PC-3 (cell line): Measurements from ENCODE around the gene DNAAF2. TPM values are rescaled to one million over a fixed set of nuclear protein-coding genes. Genes with fewer than 3 reads are reported as not detected.

Experiments used
- ATAC-seq: fragments of 200-7000 bp; cut with Tn5 transposase; 2 replicates; pipeline ENCODE4 v1.9.1; 2020; ENCODE audit warnings: mild to moderate bottlenecking, moderate library complexity
- BruUV-seq: library from RNA; stranded (reverse); fragments of 400-500 nt; replicated peaks from 2 replicates; lab custom pipeline; 2021; lab: Mats Ljungman, UMichigan
- CTCF ChIA-PET: fragments of 300-600 bp; sonication (Branson Sonifier 250); formaldehyde crosslinking; loops from one replicate; lab custom pipeline; 2022; ENCODE audit warnings: antibody characterized with exemption; lab: Charles Lee
- POLR2A ChIA-PET: fragments of 300-600 bp; sonication (Branson Sonifier 250); formaldehyde crosslinking; loops from one replicate; lab custom pipeline; 2022; ENCODE audit warnings: antibody characterized with exemption; ENCODE audit not compliant: unreplicated experiment; lab: Charles Lee
- DNase-seq: peaks from one replicate; pipeline ENCODE4 v3.0.0-alpha.2; 2015
- H2AFZ ChIP-seq: fragments of 300-600 bp; sonication (generic); 2 replicates; pipeline ENCODE4 v1.6.0; 2016; ENCODE audit warnings: antibody characterized with exemption, low read length
- H3F3A ChIP-seq: fragments of 300-600 bp; sonication (generic); one replicate; pipeline ENCODE4 v1.6.0; 2017; ENCODE audit warnings: antibody characterized with exemption, low read length, control low read depth, mild to moderate bottlenecking; ENCODE audit not compliant: unreplicated experiment
- H3K27ac ChIP-seq: fragments of 300-600 bp; sonication (generic); 2 replicates; pipeline ENCODE4 v1.5.1; 2016; ENCODE audit warnings: mild to moderate bottlenecking, low read length
- H3K27me3 ChIP-seq: fragments of 300-600 bp; sonication (generic); 2 replicates; pipeline ENCODE4 v1.6.1; 2016; ENCODE audit warnings: low read length, mixed read lengths
- H3K36me3 ChIP-seq: fragments of 300-600 bp; sonication (generic); 2 replicates; pipeline ENCODE4 v1.6.1; 2016; ENCODE audit warnings: low read depth, mixed run types, low read length, mixed read lengths
- H3K4me1 ChIP-seq: fragments of 300-600 bp; sonication (generic); 2 replicates; pipeline ENCODE4 v1.5.1; 2016; ENCODE audit warnings: low read length; ENCODE audit not compliant: insufficient read depth
- H3K4me2 ChIP-seq: fragments of 300-600 bp; sonication (generic); 2 replicates; pipeline ENCODE4 v1.6.0; 2016; ENCODE audit warnings: low read length
- H3K4me3 ChIP-seq: fragments of 300-600 bp; sonication (generic); 2 replicates; pipeline ENCODE4 v1.5.1; 2016; ENCODE audit warnings: mild to moderate bottlenecking, low read length, mixed read lengths
- H3K79me2 ChIP-seq: fragments of 300-600 bp; sonication (generic); 2 replicates; pipeline ENCODE4 v1.6.1; 2017; ENCODE audit warnings: low read length, mixed read lengths
- H3K9ac ChIP-seq: fragments of 300-600 bp; sonication (generic); 2 replicates; pipeline ENCODE4 v1.6.0; 2016; ENCODE audit warnings: mild to moderate bottlenecking, low read length
- H3K9me2 ChIP-seq: fragments of 300-600 bp; sonication (generic); replicated peaks from 2 replicates; pipeline ENCODE4 v1.6.1; 2016; ENCODE audit warnings: mixed run types, low read length, mixed read lengths
- H3K9me3 ChIP-seq: fragments of 300-600 bp; sonication (generic); 2 replicates; pipeline ENCODE4 v1.6.1; 2016; ENCODE audit warnings: low read length, mixed read lengths
- H4K20me1 ChIP-seq: fragments of 300-600 bp; sonication (generic); 2 replicates; pipeline ENCODE4 v1.6.1; 2016; ENCODE audit warnings: low read length, mixed read lengths
- CTCF ChIP-seq: fragments of 300-600 bp; sonication (generic); conservative IDR thresholded peaks from 2 replicates; pipeline ENCODE4 v1.5.1; 2017; ENCODE audit warnings: antibody characterized with exemption, low read depth, mild to moderate bottlenecking, low read length
- EZH2 ChIP-seq: fragments of 300-600 bp; sonication (generic); IDR thresholded peaks from one replicate; pipeline ENCODE4 v1.6.1; 2017; ENCODE audit warnings: antibody characterized with exemption, mild to moderate bottlenecking, low read length; ENCODE audit not compliant: unreplicated experiment
- EZH2phosphoT487 ChIP-seq: fragments of 300-600 bp; sonication (generic); IDR thresholded peaks from 2 replicates; pipeline ENCODE4 v1.6.1; 2018; ENCODE audit warnings: mild to moderate bottlenecking, antibody characterized with exemption, low read length, borderline replicate concordance
- intact Hi-C: fragments of 100-400 bp; cut with micrococcal nuclease; formaldehyde crosslinking; loops from 2 replicates; pipeline ENCODE4 v1.9.0; 2023
- total RNA-seq: library from RNA; depleted of rRNA; stranded (reverse); fragments of >200 nt; gene quantifications from 2 replicates; pipeline ENCODE4 v1.2.3, GENCODE V29; 2014

The DNAAF2 gene
- total RNA-seq, 1 experiment from 2014 or later = 23.2 TPM

- intact Hi-C loops = loop anchor here (2.0 to 5.0 kb wide), 2 partner anchors 68 to 161 kb away; partner anchors contain the start of gene KLHDC1
- Histone ChIP-seq H3K9me3 (no peaks in the 10 kb centered on the region), H3F3A (peaks cover 5% of the 10 kb centered on the region), H3K27me3 (no peaks in the 10 kb centered on the region), H3K36me3 (peaks cover 8% of the 10 kb centered on the region; the same call in 1 of the 2 replicates), H3K79me2 (peaks cover 88% of the 10 kb centered on the region), H3K4me3 (peak overlapping the region; percentile 92), H4K20me1 (peaks cover 23% of the 10 kb centered on the region), H3K4me2 (peak overlapping the region; percentile 96), H3K9me2 (no peaks in the 10 kb centered on the region), H3K4me1 (peaks cover 27% of the 10 kb centered on the region), H3K9ac (peak overlapping the region; percentile 92; the same call in 1 of the 2 replicates), H3K27ac (peak overlapping the region; percentile 41), H2AFZ (no peak overlapping the region)
- BruUV-seq = no TSS peak
- ChIA-PET POLR2A (interaction anchor here (0.5 to 1.5 kb wide), 7 partner anchors 8 to 379 kb away, joined by 3 to 18 read pairs (median 3); partner anchors contain the start of genes KLHDC2 and RPS29), CTCF (interaction anchor here (0.5 to 1.2 kb wide), 7 partner anchors 10 to 228 kb away, joined by 3 to 7 read pairs (median 3); partner anchors contain the start of genes LRR1 and NEMF)
- ATAC-seq = peak; percentile 9
- no peak for TF ChIP-seq EZH2
- no peak for TF ChIP-seq CTCF
- no peak for TF ChIP-seq EZH2phosphoT487
- DNase-seq = peak; percentile 80
Measured at GRCh38 chr14:49623941-49624839, 10.9 kb downstream of the DNAAF2 start.

DNA sequence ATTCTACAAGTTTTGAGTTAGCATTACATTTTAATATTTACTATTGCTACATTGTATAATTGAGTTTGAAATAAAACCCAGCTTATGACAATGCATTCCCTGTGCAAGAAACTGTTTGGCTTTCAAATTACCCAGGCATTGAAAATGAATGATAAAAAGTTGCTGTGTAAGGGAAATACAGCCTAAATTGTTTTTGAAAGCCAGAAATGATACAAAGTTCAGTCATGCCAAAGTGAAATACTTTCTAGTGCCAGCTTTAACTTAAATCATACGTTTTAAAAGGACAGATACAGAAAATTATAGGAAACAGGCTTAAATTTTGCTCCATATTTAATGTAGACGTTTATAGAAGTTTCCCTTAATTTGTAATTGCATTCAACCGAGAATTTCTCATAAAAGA lies 11.7 kb downstream of the DNAAF2 start:
- H4K20me1 ChIP-seq = peaks cover 28% of the 10 kb centered on the region

More for the DNA sequence above, 11.7 kb downstream of the DNAAF2 start:
- Histone ChIP-seq H3K9ac (peak overlapping the region; percentile 92), H3K9me3 (no peaks in the 10 kb centered on the region), H3K79me2 (peaks cover 89% of the 10 kb centered on the region), H3K4me3 (peak overlapping the region; percentile 92), H3K4me2 (peak overlapping the region; percentile 96), H3K36me3 (peaks cover 10% of the 10 kb centered on the region), H3K27ac (peak overlapping the region; percentile 41), H3K27me3 (no peaks in the 10 kb centered on the region), H3K4me1 (peaks cover 35% of the 10 kb centered on the region), H3F3A (peaks cover 5% of the 10 kb centered on the region), H2AFZ (no peak overlapping the region), H3K9me2 (no peaks in the 10 kb centered on the region)
- ChIA-PET CTCF (interaction anchor here (0.7 to 1.2 kb wide), 3 partner anchors 25 to 229 kb away, joined by 3 to 7 read pairs (median 3); partner anchors contain the start of genes LRR1 and NEMF), POLR2A (interaction anchor here (0.5 to 1.5 kb wide), 2 partner anchors 81 to 144 kb away, joined by 3 to 4 read pairs; partner anchors contain the start of gene KLHDC2)
- no peak for TF ChIP-seq EZH2
- TF ChIP-seq EZH2phosphoT487 = no peak
- no peak for TF ChIP-seq CTCF
- ATAC-seq = no peak
- intact Hi-C loops = loop anchor here (5.0 kb wide), 1 partner anchor 69 kb away; the partner anchor contains the start of gene KLHDC1
- no TSS peak for BruUV-seq
- DNase-seq = no peak
